ENCODE measurements around the gene BCKDHB. TPM values are rescaled to one million over a fixed set of nuclear protein-coding genes. Genes with fewer than 3 reads are reported as not detected.

The BCKDHB gene
- total RNA-seq, 1 donor from 2014 or later, result 12.9 TPM

DNA sequence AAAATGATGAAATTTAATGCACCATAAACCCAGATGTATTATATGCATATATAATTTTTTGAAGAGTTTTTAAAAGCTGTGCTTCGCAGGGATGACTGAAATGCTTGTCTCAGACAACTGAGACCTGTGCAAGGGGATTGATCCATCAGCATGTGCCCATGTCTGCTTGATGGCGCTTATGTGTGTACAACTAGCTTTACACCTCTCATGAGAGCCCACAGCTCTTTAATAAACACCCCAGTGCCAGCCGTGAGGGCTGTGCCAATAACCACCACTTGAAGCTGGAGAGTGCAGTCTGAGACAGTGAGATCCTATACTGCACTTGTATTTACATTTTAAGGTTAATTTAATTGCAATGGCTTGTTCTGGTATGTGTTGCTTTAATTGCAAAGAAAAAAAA, 225.5 kb downstream of the BCKDHB start:
- H3K9me3 Mint-ChIP-seq (ENCODE audit: low read depth), result no peaks in the 10 kb centered on the region
- H3K27me3 Mint-ChIP-seq (ENCODE audit: low read depth), result no peaks in the 10 kb centered on the region
- no peak overlapping the region for H3K4me3 Mint-ChIP-seq (ENCODE audit: unreplicated experiment)
- TF ChIP-seq CTCF (IDR thresholded peaks at IDR 0.05), result no peak
- no peak for DNase-seq (ENCODE audit: low spot score)
- H3K4me1 Mint-ChIP-seq (ENCODE audit: low read depth), result peaks cover 44% of the 10 kb centered on the region
- H3K27ac Mint-ChIP-seq (ENCODE audit: unreplicated experiment), result no peak overlapping the region
- no peaks in the 10 kb centered on the region for H3K36me3 Mint-ChIP-seq (ENCODE audit: low read depth)

DNA sequence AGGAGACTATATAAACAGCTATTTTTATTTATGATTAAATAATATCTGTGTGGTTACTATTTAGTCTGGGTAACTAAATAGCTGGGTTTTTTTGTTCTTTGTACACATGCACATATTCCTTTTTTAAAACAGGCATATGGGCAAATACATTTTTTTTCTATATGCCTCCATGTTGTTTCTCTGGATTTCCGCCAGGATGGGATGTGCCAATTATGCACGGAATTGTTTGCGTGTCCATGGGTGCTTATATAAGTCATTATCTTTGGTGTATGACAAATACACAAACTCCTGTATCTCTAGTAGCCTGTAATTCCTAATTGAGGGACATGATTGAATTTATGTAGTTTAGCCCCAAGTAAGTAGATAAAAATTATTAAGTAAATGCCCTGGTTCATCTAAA, 226.9 kb downstream of the BCKDHB start:
- DNase-seq (ENCODE audit: low spot score), result no peak
- Mint-ChIP-seq H3K4me3 (ENCODE audit: unreplicated experiment) (no peak overlapping the region), H3K9me3 (ENCODE audit: low read depth) (no peaks in the 10 kb centered on the region), H3K27me3 (ENCODE audit: low read depth) (no peaks in the 10 kb centered on the region), H3K4me1 (ENCODE audit: low read depth) (peaks cover 41% of the 10 kb centered on the region), H3K27ac (ENCODE audit: unreplicated experiment) (no peak overlapping the region), H3K36me3 (ENCODE audit: low read depth) (no peaks in the 10 kb centered on the region)
- TF ChIP-seq CTCF (IDR thresholded peaks at IDR 0.05), result no peak

- H3K27me3 Mint-ChIP-seq (ENCODE audit: low read depth), result no peaks in the 10 kb centered on the region
- no peaks in the 10 kb centered on the region for H3K36me3 Mint-ChIP-seq (ENCODE audit: low read depth)
- peaks cover 35% of the 10 kb centered on the region for H3K4me1 Mint-ChIP-seq (ENCODE audit: low read depth)
- peak; percentile 29 for TF ChIP-seq CTCF (IDR thresholded peaks at IDR 0.05)
- H3K27ac Mint-ChIP-seq (ENCODE audit: unreplicated experiment), result peak overlapping the region; percentile 80
- H3K9me3 Mint-ChIP-seq (ENCODE audit: low read depth), result no peaks in the 10 kb centered on the region
- H3K4me3 Mint-ChIP-seq (ENCODE audit: unreplicated experiment), result peak overlapping the region; percentile 68
- no peak for DNase-seq (ENCODE audit: low spot score)
Observed at GRCh38 chr6:80335121-80335531, 228.7 kb downstream of the BCKDHB start.

GRCh38 chr6:80336911-80337310, 230.4 kb downstream of the BCKDHB start:
- H3K4me1 Mint-ChIP-seq (ENCODE audit: low read depth), result peaks cover 43% of the 10 kb centered on the region
- no peaks in the 10 kb centered on the region for H3K36me3 Mint-ChIP-seq (ENCODE audit: low read depth)
- no peaks in the 10 kb centered on the region for H3K27me3 Mint-ChIP-seq (ENCODE audit: low read depth)
- DNase-seq (ENCODE audit: low spot score), result no peak
- no peak overlapping the region for H3K27ac Mint-ChIP-seq (ENCODE audit: unreplicated experiment)
- no peak overlapping the region for H3K4me3 Mint-ChIP-seq (ENCODE audit: unreplicated experiment)
- no peaks in the 10 kb centered on the region for H3K9me3 Mint-ChIP-seq (ENCODE audit: low read depth)
- no peak for TF ChIP-seq CTCF (IDR thresholded peaks at IDR 0.05)

GRCh38 chr6:80338201-80338836, 231.8 kb downstream of the BCKDHB start:
- Mint-ChIP-seq H3K9me3 (ENCODE audit: low read depth) (no peaks in the 10 kb centered on the region), H3K27me3 (ENCODE audit: low read depth) (no peaks in the 10 kb centered on the region), H3K36me3 (ENCODE audit: low read depth) (no peaks in the 10 kb centered on the region), H3K27ac (ENCODE audit: unreplicated experiment) (no peak overlapping the region), H3K4me1 (ENCODE audit: low read depth) (peaks cover 51% of the 10 kb centered on the region), H3K4me3 (ENCODE audit: unreplicated experiment) (no peak overlapping the region)
- DNase-seq (ENCODE audit: low spot score), result no peak
- peak; percentile 82 for TF ChIP-seq CTCF (IDR thresholded peaks at IDR 0.05)
